Spleen (tissue), 7 donors: ENCODE measurements around the gene FRRS1.

Experiments used
- CTCF ChIP-seq, 11 experiments: fragments of 200-600 bp in 7 of 11; fragments of 450-650 bp in 4 of 11; sonication (generic) in 4 of 11; IDR thresholded peaks in 8 of 11; conservative IDR thresholded peaks in 3 of 11; 1 replicate in 7 of 11; 2 replicates in 4 of 11; pipeline versions ENCODE4 v1.4.0 to v1.8.0; 2016 to 2021; ENCODE audit warnings: antibody characterized with exemption in 11 of 11, inconsistent platforms in 4 of 11, mild to moderate bottlenecking in 1 of 11
- POLR2A ChIP-seq, 3 donors: fragments of 450-650 bp; IDR thresholded peaks; one replicate each; pipeline ENCODE4 v1.5.1; 2017; ENCODE audit warnings: antibody characterized with exemption in 3 of 3, mild to moderate bottlenecking in 1 of 3
- donor health status: DM: no; HTN: no; CAD: no; lungs with moderate emphysema.
- donor health status: DM: no; HTN: no; CAD: no.
- donor health status: DM: no; HTN: no; CAD: no.

GRCh38 chr1:99673315-99673714, 93.1 kb downstream of the FRRS1 start:
- no peak for TF ChIP-seq POLR2A (IDR thresholded peaks at IDR 0.05)
- TF ChIP-seq CTCF (IDR thresholded peaks at IDR 0.05 in 8 of 11, conservative IDR thresholded peaks at IDR 0.05 in 3 of 11) = no peak
